D341Med (cell line): ENCODE data around the gene HSD17B2.

Experiments used
- DNase-seq: peaks from one replicate; pipeline ENCODE4 v3.0.0; 2012; ENCODE audit warnings: low spot score

HSD17B2 gene

GRCh38 chr16:82050506-82050905, 15.5 kb downstream of the HSD17B2 start:
- DNase-seq, result no peak

- no peak for DNase-seq
Observed at GRCh38 chr16:82050909-82051357, 15.9 kb downstream of the HSD17B2 start.

- no peak for DNase-seq
Observed at GRCh38 chr16:82051656-82052055, 16.6 kb downstream of the HSD17B2 start.

- DNase-seq, result no peak
Observed at GRCh38 chr16:82055117-82055516, 20.1 kb downstream of the HSD17B2 start.

GRCh38 chr16:82055728-82056549, 20.9 kb downstream of the HSD17B2 start:
- no peak for DNase-seq

- no peak for DNase-seq
Observed at GRCh38 chr16:82056550-82056896, 21.5 kb downstream of the HSD17B2 start.

- DNase-seq, result no peak
Observed at GRCh38 chr16:82059161-82059982, 24.3 kb downstream of the HSD17B2 start.

- DNase-seq, result no peak
Observed at GRCh38 chr16:82059983-82060421, 24.9 kb downstream of the HSD17B2 start.

- peak; percentile 43 for DNase-seq
Observed at GRCh38 chr16:82061861-82062525, 26.9 kb downstream of the HSD17B2 start.

GRCh38 chr16:82062645-82063058, 27.6 kb downstream of the HSD17B2 start:
- no peak for DNase-seq

- DNase-seq, result no peak
Observed at GRCh38 chr16:82063456-82064082, 28.5 kb downstream of the HSD17B2 start.

- no peak for DNase-seq
Observed at GRCh38 chr16:82067042-82067803, 32.2 kb downstream of the HSD17B2 start.

GRCh38 chr16:82067804-82068325, 32.8 kb downstream of the HSD17B2 start:
- DNase-seq, result no peak

- no peak for DNase-seq
Observed at GRCh38 chr16:82070656-82071369, 35.8 kb downstream of the HSD17B2 start.

- DNase-seq, result no peak
Observed at GRCh38 chr16:82071421-82071820, 36.4 kb downstream of the HSD17B2 start.

- DNase-seq, result no peak
Observed at GRCh38 chr16:82072313-82072712, 37.3 kb downstream of the HSD17B2 start.

GRCh38 chr16:82074019-82074558, 39.0 kb downstream of the HSD17B2 start:
- DNase-seq, result no peak

GRCh38 chr16:82078125-82078524, 43.1 kb downstream of the HSD17B2 start:
- DNase-seq, result no peak

- DNase-seq, result no peak
Observed at GRCh38 chr16:82079892-82080291, 44.8 kb downstream of the HSD17B2 start.

- DNase-seq, result no peak
Observed at GRCh38 chr16:82081264-82081663, 46.2 kb downstream of the HSD17B2 start.
